NCI-H69 (cell line): ENCODE measurements around the gene FLRT2.

Source experiments
- DNase-seq: peaks from one replicate; lab custom pipeline; 2025; lab: John Stamatoyannopoulos, UW

The FLRT2 gene, protein sequence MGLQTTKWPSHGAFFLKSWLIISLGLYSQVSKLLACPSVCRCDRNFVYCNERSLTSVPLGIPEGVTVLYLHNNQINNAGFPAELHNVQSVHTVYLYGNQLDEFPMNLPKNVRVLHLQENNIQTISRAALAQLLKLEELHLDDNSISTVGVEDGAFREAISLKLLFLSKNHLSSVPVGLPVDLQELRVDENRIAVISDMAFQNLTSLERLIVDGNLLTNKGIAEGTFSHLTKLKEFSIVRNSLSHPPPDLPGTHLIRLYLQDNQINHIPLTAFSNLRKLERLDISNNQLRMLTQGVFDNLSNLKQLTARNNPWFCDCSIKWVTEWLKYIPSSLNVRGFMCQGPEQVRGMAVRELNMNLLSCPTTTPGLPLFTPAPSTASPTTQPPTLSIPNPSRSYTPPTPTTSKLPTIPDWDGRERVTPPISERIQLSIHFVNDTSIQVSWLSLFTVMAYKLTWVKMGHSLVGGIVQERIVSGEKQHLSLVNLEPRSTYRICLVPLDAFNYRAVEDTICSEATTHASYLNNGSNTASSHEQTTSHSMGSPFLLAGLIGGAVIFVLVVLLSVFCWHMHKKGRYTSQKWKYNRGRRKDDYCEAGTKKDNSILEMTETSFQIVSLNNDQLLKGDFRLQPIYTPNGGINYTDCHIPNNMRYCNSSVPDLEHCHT

DNA sequence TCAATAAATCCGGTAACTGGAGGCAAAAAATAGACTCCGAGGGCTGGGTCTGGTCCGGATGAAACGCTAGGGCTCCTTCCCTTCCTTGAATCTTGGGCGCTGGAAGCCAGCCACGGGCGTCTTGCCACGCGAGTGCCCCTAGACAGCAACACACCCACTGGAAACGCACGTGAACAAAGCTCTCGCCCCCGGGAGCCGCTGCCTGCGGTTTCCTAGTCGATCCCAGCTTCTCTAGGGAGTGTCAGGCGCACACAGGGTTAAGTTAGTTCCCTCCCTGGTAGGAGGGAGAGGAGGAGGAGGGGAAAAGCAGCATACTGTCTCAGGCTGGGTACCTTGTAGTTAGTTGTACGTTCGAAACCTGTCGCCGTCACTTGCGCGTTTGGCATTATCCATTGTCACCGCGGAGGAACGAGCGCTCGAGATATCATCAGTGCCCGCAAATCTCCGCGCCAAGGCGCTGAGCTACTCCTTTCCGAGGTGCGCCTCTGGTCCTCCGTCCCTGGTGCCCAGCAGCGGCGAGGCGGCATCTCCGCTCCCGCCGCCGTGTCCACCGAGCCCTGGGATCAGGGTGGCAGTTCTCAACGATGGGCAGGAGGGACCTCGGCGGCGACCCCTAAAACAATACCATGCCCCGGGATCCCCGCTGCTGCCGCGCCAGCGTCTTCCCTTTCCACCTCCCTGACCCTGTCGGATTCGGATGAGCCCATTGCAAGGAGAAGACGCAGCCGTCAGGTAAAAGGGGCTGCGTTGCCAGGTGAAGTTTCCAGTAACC is at the start of gene FLRT2:
Gene FLRT2 (plus strand): TSS at position 342 of the 772 bp plus-strand sequence. CDS start 91,371 bp downstream, outside the sequence.
- DNase-seq, result peak; percentile 41

- DNase-seq, result no peak
Measured at GRCh38 chr14:85481471-85481870, 48.5 kb upstream of the FLRT2 start.

GRCh38 chr14:85482552-85482951 is 47.4 kb upstream of the FLRT2 start:
- no peak for DNase-seq

DNA sequence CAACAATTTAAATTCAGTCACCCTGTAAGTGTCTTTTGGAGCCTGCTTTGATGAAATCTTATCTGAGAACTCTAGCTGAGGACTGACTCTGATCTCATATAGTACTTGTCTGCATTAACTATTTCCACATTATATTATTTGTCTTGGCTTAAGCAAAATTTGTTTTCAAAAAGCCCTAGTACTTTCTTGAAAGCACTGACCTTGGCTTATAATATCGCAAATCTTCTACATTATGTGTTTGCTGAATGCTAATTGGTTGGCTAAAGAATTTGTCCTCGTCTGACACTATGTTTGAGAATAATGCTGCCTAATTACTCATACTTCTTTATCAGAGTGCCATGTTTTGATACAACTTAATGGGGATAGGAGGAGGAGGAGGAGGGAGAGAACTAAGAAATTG is 46.9 kb upstream of the FLRT2 start:
- DNase-seq, result peak; percentile 23

GRCh38 chr14:85483652-85484051 is 46.3 kb upstream of the FLRT2 start:
- DNase-seq, result no peak

DNA sequence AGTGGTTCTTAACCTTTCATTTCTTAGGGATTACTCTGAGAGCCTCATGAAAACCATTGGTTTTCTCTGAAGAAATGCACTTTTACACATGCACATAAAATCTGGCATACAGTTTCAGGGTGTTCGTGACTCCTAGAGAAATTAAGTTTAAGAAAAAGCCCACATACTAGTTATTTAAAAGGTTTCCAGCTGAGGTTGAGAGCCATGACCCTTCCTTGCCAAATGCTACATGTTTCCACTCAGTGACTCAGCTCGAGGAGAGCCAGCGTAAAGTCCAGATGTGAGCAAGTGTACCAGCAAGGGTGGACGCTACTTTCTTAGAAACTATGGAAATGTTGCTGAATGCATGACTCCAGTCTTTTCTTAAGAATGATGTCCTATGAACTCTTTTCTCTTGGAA is 42.7 kb upstream of the FLRT2 start:
- DNase-seq, result no peak

GRCh38 chr14:85501751-85502150 is 28.2 kb upstream of the FLRT2 start:
- peak; percentile 59 for DNase-seq

- no peak for DNase-seq
Measured at GRCh38 chr14:85508863-85509262, 21.1 kb upstream of the FLRT2 start.

DNA sequence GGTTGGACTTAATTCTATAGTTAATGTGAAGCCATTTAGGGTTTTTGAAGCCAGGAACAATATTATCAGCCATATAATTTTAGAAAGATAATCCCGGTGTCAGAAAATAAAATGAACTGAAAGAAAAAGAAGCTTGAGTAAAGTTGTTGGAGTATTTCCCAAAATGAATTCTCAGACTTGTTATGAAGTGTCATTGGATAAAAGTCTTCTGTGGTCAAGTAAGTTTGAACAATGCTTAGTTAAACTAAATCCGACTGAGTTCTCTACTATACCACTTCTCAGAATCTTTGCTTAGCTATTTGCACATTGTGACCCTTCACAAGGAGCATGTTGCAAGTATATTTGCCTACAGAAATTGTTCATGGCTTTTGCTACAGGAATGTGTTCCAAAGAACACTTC is 17.5 kb upstream of the FLRT2 start:
- DNase-seq, result no peak

GRCh38 chr14:85514487-85514886 is 15.5 kb upstream of the FLRT2 start:
- no peak for DNase-seq

DNA sequence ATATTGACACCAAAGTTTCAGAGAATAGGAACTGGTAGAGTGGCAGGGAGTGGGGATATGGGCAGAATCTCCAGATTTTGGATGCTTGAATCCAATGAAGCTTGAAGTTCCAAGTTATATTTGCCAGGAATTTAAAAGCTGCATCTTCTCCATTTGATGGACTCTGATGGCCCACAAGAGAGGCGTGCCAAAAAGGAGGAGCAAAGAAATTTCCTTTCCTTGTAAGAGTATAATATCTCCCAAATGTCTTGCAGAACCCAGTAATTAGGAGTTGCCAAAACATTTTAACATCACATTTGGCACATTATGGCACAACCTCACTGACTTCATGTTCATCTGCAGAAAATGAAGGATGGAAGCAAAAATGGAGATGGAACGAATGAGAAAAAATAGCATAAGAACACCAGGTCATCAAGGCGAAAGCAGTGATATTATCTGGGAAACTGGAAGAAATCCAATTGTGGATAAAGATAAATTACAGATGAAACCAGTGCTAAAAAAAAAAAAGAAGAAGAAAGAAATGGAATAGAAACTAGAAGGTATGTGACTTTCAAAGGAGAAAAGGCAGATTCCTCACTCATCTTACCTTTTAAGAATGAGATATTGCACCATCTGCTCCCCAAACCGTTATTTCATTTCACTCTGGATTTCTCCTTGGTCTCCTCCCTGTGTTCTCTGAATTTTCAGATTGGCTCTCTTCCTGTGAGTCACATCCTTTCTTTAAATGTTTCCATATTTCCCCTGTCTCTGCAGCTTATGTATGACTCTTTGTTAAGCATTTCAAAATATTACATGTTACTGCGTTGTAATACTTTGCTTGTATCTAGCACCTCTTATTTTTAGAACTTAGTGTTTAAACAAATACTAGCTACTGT is 13.5 kb upstream of the FLRT2 start:
- DNase-seq, result peak; percentile 19

GRCh38 chr14:85517114-85517688 is 12.7 kb upstream of the FLRT2 start:
- DNase-seq, result no peak

DNA sequence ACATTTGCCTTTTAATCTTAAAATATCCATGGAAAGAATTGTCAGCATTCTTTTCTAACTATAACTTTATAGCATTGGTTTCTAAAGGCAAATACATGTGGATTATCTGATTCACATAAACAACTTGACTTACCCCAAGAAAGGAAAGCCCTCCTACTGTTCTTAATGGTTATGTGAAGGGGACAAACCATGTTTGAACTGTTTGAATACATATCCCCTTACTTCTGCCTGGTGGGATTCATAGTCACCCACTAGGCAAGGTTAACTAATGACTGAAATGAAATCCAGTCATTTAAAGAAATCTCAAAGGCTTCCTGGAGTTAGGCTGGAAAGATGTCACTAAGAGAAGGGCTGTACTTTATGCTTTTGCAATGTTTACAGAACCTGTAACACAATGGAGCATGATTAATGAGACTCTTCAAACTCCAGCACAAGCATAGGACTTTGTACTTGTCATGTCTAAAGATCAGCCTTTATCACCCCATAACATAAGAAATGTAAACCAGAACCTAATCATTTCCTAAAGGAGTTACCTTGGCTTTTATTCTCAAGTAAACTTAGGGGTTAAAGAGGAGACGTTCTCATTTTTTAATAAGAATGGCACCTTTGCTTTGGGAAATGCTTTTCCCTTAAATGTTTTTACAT is 10.2 kb upstream of the FLRT2 start:
- DNase-seq, result peak; percentile 98

GRCh38 chr14:85520581-85520980 is 9.4 kb upstream of the FLRT2 start:
- peak; percentile 56 for DNase-seq

DNA sequence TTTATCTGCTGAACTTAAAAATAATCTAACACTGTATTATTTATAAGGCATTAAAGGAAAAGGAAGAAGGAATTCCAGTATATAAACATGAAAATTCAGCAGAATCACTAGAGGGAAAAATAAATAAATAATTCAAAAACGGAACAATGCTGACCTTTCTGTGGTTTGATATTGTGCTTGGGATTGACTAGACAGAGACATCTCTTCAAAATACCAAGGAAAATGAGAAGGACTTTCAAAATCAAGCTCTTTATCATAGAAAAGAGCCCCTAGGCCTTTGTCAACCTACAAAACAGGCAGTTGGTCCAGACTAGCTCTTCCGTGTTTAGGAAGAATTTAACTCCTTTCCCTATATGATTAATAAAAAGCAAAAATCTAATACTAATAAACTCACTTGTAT is 6.3 kb upstream of the FLRT2 start:
- no peak for DNase-seq

DNA sequence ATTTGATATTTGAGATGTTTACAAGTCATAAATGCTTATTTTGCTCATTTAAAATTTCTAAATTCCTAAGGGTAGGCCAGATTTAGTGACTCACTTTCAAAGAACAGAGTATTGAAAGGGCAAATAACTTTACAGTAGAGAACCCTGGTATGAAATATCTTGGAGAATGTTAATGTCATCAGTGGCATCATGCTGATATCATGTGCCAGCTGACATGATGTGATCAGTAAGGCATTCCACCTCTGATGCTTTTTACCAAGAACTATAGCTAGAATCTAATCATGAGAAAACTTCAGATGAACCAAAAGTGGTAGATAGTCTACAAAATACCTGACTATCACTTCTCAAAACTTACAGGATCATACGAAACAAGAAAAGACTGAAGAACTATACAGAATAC is 2.9 kb upstream of the FLRT2 start:
- no peak for DNase-seq

DNA sequence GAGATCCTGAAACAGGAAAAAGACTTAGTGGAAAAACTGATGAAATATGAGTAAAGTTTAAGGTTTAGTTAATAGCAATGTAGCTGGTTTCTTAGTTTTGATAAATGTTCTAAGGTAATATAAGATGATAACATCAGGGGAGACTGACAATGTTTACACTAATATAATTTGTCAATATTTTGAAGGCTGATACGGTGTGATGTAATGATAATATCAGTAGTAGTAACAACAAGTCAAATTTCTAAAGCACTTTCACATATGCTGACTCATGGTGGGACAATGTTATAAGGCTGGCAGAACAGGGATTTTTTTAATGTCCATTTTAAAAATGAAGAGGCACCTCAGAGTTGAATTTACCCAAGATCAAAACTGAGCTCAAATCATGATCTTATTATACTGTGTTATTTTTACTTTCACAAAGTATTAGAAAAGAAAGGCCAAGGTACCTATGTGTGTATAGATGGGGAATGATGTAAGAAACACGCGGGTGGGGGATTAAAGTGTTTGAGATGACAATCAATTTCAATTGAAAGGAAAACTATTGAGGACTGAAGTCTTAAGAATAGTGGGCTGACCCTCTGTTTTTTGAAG is 2.4 kb upstream of the FLRT2 start:
- DNase-seq, result no peak

GRCh38 chr14:85528080-85528896 is 1.7 kb upstream of the FLRT2 start:
- peak; percentile 82 for DNase-seq

DNA sequence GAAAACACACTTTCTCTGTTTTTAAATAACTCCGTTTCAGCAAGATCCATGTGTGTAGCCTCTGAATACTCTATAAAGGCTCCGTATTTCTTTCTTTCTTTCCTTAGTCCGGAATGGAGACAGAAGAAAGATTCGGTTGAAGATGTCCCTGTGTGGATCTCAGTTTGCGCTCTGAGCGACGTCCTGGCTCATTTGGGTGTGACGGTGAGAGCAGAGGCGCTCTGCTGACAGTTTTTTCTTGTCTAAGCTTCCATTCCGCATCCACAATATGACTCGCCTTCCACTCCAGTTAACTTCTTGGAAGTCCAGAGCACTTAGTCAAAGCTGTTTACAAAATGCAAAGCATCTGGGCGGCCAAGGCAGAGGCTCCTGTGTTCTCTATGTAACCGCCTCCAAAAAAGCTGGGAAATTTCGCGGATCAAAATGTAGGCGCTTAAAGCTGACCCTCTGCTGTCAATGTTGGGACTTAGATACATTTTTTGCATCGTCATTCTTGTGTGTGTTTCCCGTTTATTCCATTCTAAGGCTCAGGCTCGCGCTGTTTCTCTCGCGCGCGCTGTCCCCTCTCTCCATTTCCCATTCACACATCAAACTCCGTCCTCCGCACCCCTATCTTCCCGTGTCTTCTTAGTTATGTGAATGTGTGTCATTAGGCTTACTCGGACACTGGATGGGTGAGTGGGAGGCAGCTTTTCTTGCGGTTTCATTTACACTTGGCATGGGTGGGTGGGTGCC is 880 bp upstream of the FLRT2 start:
- DNase-seq, result no peak
